Stimulated activated CD4-positive, alpha-beta T cell treated with anti-CD3 and anti-CD28 coated beads, Interleukin-12 subunit alpha, Interleukin-12 subunit beta, amount 100 ng/mL, for 48 hours (primary cell): ENCODE measurements around the gene AKAP7.
"Not testable (repeated sequence)": the region's sequence is repeated elsewhere in the genome, so short reads cannot be mapped to it uniquely, and the experiment has no call there.

ENCODE experiments used
- DNase-seq, 3 donors: peaks; one replicate each; pipeline ENCODE4 v3.0.0-alpha.2; 2020; ENCODE audit warnings: low read depth in 2 of 3, low spot score in 1 of 3

Gene AKAP7

DNA sequence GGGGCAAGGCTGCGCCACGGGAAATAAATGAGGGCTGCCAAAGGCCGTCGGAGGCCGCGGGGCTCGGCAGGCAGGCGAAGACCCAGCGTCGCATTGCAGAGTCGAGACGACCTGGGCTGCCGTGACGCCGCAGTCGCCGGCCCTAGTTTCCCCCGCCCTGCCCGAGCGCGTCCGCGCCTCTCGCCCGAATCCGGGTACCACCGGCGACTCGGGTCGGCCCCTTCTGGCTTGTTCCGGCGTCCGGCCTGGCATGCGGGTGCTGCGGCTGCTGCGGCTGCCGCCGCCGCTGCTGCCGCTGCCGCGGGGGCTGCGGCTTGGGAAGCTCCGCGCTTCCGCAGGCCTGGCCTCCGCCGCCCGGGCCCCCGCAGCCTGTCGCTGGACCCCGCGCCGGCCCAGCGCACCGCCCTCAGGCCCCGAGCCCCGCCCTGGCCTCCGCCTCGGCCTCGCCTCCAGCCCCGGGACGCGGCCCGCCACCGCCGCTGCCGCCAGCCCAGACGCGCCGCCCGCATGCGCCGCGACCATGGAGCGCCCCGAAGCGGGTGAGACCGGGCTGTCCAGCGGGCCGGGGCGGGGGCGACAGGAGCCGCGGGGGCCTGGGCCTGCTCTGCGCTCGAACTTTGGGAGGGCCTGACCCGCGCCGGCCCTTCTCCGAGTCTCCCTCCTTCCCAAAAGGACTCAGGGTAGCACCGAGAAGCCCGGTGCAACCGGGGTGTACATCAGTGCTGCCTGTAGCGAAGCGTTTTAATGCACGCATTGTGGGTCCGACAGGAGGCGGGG is at the start of gene AKAP7:
Gene AKAP7 (plus strand): TSS at position 224 of the 777 bp plus-strand sequence. CDS start 297 bp downstream, at position 521.
- DNase-seq, result peak; percentile 40 to 47 (median 43)

DNA sequence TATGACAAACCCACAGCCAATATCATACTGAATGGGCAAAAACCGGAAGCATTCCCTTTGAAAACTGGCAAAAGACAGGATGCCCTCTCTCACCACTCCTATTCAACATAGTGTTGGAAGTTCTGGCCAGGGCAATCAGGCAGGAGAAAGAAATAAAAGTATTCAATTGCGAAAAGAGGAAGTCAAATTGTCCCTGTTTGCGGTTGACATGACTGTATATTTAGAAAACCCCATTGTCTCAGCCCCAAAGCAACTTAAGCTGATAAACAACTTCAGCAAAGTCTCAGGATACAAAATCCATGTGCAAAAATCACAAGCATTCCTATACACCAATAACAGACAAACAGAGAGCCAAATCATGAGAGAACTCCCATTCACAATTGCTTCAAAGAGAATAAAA is 44.9 kb upstream of the AKAP7 start:
- not testable (repeated sequence) for DNase-seq

DNA sequence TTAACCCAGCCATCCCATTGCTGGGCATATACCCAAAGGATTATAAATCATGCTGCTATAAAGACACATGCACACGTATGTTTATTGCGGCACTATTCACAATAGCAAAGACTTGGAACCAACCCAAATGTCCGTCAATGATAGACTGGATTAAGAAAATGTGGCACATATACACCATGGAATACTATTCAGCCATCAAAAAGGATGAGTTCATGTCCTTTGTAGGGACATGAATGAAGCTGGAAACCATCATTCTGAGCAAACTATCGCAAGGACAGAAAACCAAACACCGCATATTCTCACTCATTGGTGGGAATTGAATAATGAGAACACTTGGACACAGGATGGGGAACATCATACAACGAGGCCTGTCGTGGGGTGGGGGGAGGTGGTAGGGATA is 43.3 kb upstream of the AKAP7 start:
- DNase-seq, result not testable (repeated sequence)

DNA sequence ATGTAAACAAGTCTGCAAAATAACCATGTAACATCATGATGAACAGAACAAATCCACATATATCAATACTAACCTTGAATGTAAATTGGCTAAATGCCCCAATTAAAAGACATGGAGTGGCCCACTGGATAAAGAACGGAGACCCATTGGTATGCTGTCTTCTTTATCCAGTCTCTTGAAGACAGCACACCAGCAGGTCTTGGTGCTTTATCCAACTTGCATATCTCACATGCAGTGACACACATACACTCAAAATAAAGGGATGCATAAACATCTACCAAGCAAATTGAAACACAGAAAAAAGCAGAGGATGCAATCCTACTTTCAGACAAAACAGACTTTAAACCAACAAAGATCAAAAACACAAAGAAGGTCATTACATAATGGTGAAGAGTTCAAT is 41.9 kb upstream of the AKAP7 start:
- no peak for DNase-seq

DNA sequence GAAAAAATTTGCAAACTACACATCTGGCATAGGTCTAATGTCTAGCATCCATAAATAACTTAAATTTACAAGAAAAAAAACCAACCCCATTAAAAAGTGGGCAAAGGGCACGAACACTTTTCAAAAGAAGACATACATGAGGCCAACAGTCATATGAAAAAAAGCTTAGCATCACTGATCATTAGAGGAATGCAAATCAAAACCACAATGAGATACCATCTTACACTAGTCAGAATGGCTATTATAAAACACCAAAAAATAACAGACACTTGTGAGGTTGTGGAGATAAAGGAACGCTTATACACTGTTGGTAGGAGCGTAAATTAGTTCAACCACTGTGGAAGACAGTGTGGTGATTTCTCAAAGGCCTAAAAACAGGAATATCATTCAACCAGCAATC is 38.5 kb upstream of the AKAP7 start:
- DNase-seq, result no peak

DNA sequence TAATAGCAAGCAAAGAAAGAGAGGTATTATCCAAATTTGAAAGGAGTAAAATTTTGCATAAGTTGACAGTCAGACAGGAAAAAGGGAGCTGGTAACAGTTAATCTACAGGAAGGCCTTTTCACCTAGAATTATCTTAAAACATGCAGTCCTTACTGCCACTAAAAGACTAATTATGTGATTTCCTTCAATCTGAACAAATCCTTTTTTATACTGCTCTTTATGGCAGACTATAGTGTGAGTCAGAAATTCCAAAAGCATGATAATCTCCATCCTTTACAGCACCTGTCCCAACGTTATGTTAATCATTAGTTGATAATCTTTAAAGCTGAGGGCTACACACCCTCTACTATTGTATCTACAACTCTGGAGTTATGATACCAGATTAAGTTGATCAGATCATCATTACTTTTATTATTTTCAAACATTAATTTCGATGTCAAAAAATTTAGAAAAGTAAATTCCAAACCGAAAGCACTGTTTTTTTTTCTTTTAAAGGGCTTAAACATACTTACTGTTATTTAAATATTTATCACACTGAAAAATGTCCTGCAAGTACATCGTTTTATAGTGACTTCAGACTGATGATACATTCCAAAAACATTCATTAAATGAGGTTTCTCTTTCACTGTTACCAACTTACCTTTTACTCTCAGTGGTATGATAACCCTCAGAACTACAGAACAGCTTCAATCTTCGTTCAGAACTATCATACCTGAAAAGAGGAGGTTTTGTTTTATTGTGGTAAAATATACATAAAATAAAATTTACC is 33.2 kb upstream of the AKAP7 start:
- no peak for DNase-seq

DNA sequence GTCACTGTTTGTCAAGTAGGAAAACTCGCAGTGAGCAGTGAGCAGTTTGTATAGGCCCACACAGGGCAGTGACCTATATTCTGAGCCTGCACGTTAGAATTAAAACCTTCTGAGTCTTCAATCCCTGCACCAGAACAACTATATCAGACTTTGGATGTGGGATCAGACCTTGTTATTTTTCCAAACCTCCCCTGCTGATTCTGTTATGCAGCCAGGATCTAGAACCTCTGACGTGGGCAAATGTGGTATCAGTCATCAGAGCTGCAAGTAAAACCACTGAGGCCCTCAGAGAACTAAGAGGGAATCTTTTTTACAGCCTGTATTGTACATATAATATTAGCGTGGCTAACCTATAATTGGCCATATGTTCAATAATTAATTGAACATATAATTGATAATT is 32.0 kb upstream of the AKAP7 start:
- no peak for DNase-seq

DNA sequence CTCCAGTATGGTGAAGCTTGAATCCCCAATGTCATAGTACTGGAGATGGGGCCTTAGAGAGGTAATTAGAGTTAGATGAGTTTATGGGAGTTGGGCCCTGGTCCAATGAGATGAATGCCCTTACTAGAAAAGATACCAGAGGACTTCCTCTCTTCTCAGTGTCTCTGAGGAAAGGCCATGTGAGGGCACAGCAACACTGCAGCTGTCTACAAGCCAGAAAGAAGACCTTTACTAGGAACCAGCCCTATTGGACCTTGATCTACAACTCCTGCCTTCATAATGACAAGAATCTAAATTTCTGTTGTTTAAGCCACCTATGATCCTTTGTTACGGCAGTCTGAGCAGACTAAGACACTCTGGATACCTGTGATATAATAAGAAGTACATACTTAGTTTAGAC is 31.4 kb upstream of the AKAP7 start:
- no peak for DNase-seq

DNA sequence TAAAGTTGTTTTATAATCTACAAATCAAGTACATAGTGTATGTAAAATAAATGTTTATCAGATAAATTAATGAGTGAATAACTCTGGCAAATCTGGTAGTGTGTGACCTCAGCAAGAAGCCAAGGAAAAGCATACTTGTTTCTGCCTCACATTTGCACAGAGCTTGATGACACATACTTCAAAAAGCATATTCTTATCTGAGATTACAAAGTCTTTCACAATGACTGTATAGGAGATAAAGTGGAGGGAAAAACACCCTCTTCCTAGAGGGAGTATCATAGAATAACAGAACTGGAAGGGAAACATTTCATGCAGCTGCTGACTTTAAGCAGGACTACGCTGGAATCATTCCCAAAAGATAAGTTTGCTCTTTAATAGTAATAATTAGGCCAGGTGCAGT is 28.1 kb upstream of the AKAP7 start:
- no peak for DNase-seq

DNA sequence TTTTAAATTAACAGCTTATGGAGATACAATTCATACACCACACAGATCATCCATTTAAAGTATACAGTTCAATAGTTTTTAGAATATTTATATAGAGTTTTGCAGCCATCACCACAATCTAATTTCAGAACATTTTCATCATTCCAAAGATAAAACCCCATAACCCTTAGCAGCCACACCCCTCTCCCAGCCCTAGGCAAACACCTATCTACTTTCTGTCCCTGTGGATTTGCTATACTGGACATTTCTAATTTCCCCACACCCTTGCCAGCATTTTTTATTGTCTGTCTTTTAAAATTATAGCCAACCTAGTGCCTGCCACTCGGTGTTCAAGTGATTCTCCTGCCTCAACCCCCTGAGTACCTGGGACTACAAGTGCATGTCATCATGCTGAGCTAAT is 23.0 kb upstream of the AKAP7 start:
- no peak for DNase-seq

DNA sequence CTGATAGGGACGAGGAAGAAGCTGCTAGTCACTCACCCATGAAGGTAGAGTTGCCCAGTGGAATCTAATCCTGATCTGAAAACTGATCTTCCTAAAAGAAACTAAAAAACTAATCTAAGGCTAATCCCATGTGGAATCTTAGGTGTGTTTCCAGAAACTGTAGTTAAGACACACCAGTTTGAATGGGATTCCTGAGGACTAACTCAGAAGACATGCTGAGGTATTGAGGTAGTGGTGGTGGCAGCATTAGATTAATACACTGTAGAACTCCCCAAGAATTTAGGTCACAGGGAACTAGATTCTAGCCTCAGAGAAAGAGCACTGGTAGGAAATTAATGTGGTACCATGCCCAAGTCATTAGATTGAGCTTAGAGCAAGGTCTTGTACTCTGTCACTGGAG is 19.6 kb upstream of the AKAP7 start:
- DNase-seq, result no peak

DNA sequence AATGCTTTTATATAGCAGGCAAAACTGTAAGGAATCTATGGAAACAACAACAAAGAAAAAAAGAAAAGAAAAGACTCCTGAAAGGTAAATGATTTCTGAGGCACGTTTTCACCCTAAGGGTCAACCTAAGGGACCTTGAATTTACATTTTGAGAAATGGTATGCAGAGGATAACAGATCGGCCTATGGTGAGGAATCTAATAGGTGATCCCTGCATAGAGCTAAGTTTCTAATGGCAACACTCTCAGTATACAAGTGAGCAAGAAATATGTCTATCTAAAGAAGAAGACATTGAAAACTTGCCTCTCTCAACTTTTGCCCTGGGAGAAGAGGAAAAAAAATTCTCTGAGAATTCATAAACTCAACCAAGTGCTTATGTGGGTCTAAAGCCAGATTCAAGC is 18.9 kb upstream of the AKAP7 start:
- no peak for DNase-seq

DNA sequence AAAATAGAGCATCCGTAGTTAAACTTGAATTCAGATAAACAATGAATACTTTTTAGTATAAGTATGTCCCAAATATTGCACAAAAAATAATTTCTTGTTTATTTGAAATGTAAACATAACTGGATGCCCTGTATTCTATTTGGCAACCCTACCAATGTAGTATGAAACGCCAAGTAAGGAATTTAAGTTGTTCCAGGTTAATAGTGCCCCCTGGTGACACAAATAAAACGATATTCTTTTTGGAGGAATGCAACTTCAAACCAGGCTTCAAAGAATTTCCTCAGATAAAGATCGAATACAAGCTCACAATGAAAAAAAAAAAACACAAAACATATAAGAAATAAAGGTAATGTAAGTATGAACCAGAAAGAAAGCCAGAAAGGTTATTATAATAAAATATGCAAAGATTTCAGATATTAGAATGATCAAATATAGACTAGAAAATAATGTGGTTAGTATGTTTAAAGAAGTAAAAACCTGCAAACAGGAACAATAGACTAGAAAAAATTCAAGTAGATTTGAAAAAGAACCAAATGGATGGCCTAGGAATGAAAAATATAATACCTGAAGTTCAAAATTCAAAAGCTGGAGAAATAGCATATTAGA is 18.4 kb upstream of the AKAP7 start:
- DNase-seq, result peak in 1 of 3 donors; percentile 44

DNA sequence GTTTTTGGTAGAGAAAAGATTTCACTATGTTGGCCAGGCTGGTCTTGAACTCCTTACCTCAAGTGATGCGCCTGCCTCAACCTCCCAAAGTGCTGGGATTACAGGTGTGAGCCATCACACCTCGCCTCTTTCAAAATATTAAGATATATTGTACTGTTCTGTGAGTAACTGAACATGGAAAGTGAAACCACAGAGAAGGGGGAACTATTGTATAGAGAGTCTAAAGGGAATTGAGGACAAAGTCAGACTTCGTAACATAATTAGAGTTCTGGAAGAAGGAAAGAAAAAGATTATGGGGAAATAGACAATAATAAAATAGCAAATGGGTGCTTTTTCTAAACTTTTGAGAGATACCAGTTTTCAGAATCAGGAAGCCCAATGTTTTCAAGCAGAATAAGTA is 17.4 kb upstream of the AKAP7 start:
- DNase-seq, result no peak

DNA sequence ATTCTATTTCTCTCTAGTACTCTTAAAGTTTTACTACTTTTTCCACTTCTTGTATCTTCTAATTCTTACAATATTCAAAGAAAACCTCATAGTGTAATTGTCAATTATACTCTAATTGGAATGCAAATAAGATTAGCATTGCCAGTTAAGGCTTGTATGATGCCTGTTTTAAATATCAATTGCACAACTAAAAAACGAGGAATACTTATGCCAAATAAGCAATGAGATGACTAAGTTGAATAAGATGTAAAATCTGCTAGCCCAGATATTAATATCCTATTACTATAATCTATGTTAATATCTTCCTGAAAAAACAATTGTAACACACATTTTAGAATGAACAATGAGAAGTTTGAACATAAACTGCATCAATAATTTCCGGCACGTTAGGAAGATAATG is 13.3 kb upstream of the AKAP7 start:
- DNase-seq, result no peak

DNA sequence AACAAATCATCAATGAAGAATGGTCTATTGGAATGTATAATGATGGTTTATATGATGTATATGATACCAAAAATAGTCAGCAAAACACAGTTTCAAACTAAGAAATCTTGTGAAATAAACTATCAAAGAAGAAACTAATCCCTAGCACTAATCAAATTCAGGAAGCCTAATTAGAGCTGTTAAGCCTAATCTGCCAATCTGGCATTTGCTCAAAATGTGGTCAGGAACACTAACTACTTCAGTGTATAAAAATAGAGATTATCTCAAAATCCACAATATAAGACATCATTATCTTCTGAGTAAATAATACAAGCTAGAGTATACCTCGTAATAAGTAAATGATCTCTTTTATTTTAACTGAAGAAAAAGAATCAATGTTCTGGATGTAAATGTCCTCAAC is 12.8 kb upstream of the AKAP7 start:
- no peak for DNase-seq

DNA sequence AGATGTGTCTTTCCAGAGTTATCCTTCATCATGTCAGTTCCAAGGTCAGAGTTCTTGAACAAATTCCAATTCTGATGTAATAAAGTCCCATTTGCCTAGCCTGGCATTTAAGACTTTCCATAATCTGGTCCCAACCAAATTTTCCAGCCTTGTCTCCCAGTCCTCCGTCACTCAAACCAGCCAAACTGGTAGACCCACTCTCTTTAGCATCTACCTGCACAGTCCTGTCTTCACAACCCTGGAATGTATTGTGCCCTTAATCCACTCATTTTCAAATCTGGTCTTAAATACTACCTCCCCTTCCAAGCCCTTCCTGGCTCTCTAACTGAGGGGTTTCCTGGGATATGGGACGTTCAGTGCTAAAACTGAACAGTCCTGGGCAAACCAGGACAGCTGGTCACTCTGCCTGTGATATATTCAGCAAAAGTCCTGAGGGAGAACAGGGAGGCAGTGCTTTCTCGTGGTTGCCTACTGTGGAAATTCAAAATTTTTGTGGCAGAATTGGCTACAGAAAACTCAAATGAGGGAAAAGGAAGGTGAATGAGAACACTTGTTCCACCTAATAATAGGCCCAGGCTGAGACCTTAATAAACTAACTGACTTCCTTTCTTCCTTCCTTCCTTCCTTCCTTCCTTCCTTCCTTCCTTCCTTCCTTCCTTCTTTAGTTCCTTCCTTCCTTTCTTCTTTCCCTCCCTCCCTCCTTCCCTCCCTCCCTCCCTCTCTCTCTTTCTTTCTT is 10.8 kb upstream of the AKAP7 start:
- DNase-seq, result no peak

DNA sequence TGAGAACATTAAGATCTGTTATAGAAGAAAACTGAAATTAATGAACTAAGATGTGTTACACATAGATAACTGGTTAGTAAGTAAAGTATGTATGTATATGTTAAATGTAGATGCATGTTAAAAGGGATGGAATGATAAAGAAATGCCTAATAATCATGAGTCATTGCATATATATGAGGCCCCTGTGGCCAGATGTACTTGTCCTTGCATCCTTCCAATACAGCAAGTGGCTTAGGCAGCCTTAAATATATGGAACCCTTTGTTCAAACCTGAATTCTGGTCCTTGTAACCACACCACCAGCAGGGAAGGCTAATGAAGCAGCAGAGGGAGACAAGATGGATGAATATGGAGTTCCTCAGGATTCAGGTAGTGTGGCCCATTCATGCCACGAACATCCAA is 9.8 kb upstream of the AKAP7 start:
- DNase-seq, result no peak

DNA sequence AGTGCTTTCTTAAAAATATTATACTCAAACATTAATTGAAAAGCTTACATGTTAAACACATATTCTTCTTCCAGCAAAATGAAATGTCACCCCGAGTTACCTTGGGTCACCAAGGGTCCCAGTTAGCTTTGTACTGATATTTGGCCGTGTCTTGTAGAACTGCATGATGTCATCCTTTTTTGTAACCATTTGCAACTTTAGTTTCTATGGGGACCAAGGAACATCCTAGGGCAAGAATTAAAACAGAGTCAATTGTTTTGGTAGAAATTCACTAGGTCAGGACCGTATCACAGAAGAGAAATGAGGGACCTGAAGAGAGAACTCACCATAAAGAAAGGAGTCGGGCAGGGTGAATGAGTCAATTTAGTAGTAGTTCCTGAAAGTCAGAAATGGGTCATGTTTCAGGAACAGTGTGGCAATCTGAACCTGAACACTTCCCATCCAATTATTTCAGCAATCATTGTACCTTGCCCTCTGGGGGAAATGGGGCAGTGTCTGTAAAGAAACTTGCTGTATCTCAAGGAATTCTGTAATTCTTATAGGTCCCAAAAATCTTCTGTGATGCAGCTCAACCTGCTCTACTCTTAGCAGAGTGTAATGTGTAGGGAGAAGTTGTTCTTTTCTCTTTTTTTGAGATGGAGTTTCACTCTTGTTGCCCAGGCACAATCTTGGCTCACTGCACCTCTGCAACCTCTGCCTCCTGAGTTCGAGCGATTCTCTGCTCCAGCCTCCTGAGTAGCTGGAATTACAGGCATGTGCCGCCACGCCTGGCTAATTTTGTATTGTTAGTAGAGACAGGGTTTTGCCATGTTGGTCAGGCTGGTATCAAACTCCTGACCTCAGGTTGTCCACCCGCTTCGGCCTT is 5.3 kb upstream of the AKAP7 start:
- DNase-seq, result no peak

DNA sequence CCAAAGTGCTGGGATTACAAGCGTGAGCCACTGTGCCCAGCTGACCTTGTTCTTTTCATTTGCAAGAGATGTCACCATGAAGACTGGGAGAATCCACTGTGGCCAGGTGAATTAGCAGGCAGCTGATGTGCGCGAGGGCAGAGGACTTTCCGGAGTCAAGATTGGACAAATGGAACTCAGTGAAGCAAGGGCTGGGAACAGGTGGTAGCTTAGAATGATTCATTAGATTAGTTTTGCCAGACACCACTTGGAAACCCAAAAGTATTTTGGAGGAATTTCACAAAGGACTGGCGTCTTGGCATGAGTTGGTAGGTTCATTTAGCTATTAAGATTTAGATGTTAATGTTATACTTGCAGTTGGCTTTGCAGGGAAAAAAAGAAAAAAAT is 4.7 kb upstream of the AKAP7 start:
- no peak for DNase-seq

DNA sequence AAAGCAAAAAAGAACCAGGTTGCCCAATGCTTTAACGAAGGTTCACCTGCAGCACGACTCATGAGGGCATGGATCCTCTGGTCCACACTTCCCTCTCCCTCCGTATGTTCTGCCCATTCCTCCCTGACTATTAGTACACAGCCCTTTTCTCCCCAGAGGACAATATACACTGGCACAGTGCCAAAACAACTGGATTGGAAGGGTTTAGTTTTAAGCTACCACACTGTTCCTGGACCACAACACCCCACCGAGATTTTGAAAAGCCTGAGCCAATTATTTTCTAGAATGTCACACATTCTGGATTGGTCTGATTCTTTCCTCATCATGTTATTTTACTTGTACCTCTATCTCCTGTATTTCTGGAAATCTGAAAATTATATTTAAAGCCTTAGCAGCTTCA is 2.9 kb upstream of the AKAP7 start:
- DNase-seq, result no peak
